SK-N-MC (cell line): ENCODE data around the gene DPF3.

Experiments
- EZH2 ChIP-seq: fragments of 200-600 bp; sonication (generic); IDR thresholded peaks from one replicate; pipeline ENCODE4 v1.6.1; 2017; ENCODE audit warnings: antibody characterized with exemption
- POLR2AphosphoS5 ChIP-seq: IDR thresholded peaks from 2 replicates; pipeline ENCODE4 v1.6.1; 2012; ENCODE audit warnings: mild to moderate bottlenecking, low read depth, low read length, borderline replicate concordance

DNA sequence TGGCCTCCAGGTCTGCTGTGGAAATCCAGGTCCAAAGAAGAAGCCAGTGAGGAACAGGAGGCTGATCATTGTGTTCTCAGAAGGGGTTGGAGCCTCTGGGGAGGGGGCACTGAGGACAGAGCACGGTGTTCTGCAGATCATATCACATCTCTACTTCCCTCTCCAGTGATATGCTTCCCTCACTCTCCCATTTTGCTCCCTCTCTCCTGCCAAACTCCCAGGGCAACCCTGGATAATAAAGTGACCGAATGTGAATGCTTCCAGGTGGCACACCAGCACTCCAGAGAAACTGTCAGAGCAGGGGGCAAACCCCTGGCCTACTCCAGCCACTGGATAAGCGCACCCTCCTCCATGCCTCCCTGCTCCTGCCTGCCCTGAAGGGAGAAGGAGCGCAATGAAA lies 57.8 kb downstream of the DPF3 start:
- TF ChIP-seq EZH2 (no peak), POLR2AphosphoS5 (no peak)
